IPS-15b (cell line): Measurements from ENCODE around the gene GOLGA1.
A peak's percentile ranks its signal among the peaks of the same experiment; 100 is the strongest.

Experiments used
- H3K27me3 ChIP-seq: one replicate; pipeline ENCODE4 v1.6.1; 2013; ENCODE audit warnings: low read length; ENCODE audit not compliant: control insufficient read depth, insufficient read depth
- H3K36me3 ChIP-seq: one replicate; pipeline ENCODE4 v1.6.1; 2013; ENCODE audit warnings: low read length; ENCODE audit not compliant: control insufficient read depth, insufficient read depth
- H3K4me1 ChIP-seq: one replicate; pipeline ENCODE4 v1.6.1; 2013; ENCODE audit warnings: mild to moderate bottlenecking, low read length; ENCODE audit not compliant: control insufficient read depth, insufficient read depth
- H3K4me3 ChIP-seq: one replicate; pipeline ENCODE4 v1.5.1; 2013; ENCODE audit warnings: low read depth, low read length
- H3K9ac ChIP-seq: one replicate; pipeline ENCODE4 v1.6.1; 2013; ENCODE audit warnings: low read depth, mild to moderate bottlenecking, low read length
- H3K9me3 ChIP-seq: one replicate; pipeline ENCODE4 v1.6.1; 2013; ENCODE audit warnings: mild to moderate bottlenecking, low read length; ENCODE audit not compliant: control insufficient read depth, insufficient read depth

Gene GOLGA1

GRCh38 chr9:124861342-124862229 lies 79.3 kb downstream of the GOLGA1 start, which contains the start of the genes ARPC5L and RPL35:
TSS of gene ARPC5L (plus strand) at chr9:124862130. CDS start at chr9:124869291, 7,161 bp downstream.
TSS of gene RPL35 (minus strand) at chr9:124861957. CDS start at chr9:124861912, 45 bp downstream.
- Histone ChIP-seq H3K9me3 (no peaks in the 10 kb centered on the region), H3K27me3 (no peaks in the 10 kb centered on the region), H3K4me1 (peaks cover 5% of the 10 kb centered on the region), H3K4me3 (peak within 1 kb of the TSS; percentile 99), H3K36me3 (peaks cover 48% of the 10 kb centered on the region), H3K9ac (peak within 1 kb of the TSS; percentile 98)

GRCh38 chr9:124860582-124861341 lies 80.1 kb downstream of the GOLGA1 start:
- Histone ChIP-seq H3K27me3 (no peaks in the 10 kb centered on the region), H3K4me3 (peak overlapping the region; percentile 99), H3K36me3 (peaks cover 52% of the 10 kb centered on the region), H3K9ac (peak overlapping the region; percentile 98), H3K4me1 (peaks cover 5% of the 10 kb centered on the region), H3K9me3 (no peaks in the 10 kb centered on the region)

GRCh38 chr9:124859803-124860581 lies 80.9 kb downstream of the GOLGA1 start:
- H3K4me1 ChIP-seq: peaks cover 5% of the 10 kb centered on the region
- peak overlapping the region; percentile 99 for H3K4me3 ChIP-seq
- no peaks in the 10 kb centered on the region for H3K27me3 ChIP-seq
- H3K9ac ChIP-seq: peak overlapping the region; percentile 0
- no peaks in the 10 kb centered on the region for H3K9me3 ChIP-seq
- peaks cover 52% of the 10 kb centered on the region for H3K36me3 ChIP-seq

GRCh38 chr9:124858330-124859046 lies 82.4 kb downstream of the GOLGA1 start:
- Histone ChIP-seq H3K9me3 (no peaks in the 10 kb centered on the region), H3K9ac (peak overlapping the region; percentile 54), H3K36me3 (peaks cover 52% of the 10 kb centered on the region), H3K4me3 (no peak overlapping the region), H3K27me3 (no peaks in the 10 kb centered on the region), H3K4me1 (peaks cover 5% of the 10 kb centered on the region)

GRCh38 chr9:124857533-124858162 lies 83.2 kb downstream of the GOLGA1 start:
- H3K36me3 ChIP-seq: peaks cover 52% of the 10 kb centered on the region
- no peaks in the 10 kb centered on the region for H3K9me3 ChIP-seq
- H3K4me3 ChIP-seq: no peak overlapping the region
- H3K27me3 ChIP-seq: no peaks in the 10 kb centered on the region
- no peak overlapping the region for H3K9ac ChIP-seq
- H3K4me1 ChIP-seq: peaks cover 5% of the 10 kb centered on the region

- Histone ChIP-seq H3K9ac (peak overlapping the region; percentile 47), H3K4me1 (peaks cover 5% of the 10 kb centered on the region), H3K4me3 (no peak overlapping the region), H3K36me3 (peaks cover 46% of the 10 kb centered on the region), H3K27me3 (no peaks in the 10 kb centered on the region), H3K9me3 (no peaks in the 10 kb centered on the region)
These were observed 84.7 kb downstream of the GOLGA1 start for GRCh38 chr9:124855944-124856765.

GRCh38 chr9:124855566-124855943 lies 85.3 kb downstream of the GOLGA1 start:
- Histone ChIP-seq H3K9ac (no peak overlapping the region), H3K9me3 (no peaks in the 10 kb centered on the region), H3K27me3 (no peaks in the 10 kb centered on the region), H3K4me1 (peaks cover 4% of the 10 kb centered on the region), H3K4me3 (no peak overlapping the region), H3K36me3 (peaks cover 42% of the 10 kb centered on the region)

- Histone ChIP-seq H3K36me3 (peaks cover 35% of the 10 kb centered on the region), H3K4me3 (no peak overlapping the region), H3K27me3 (no peaks in the 10 kb centered on the region), H3K9ac (no peak overlapping the region), H3K9me3 (no peaks in the 10 kb centered on the region), H3K4me1 (no peaks in the 10 kb centered on the region)
These were observed 86.1 kb downstream of the GOLGA1 start for GRCh38 chr9:124854822-124855221.

GRCh38 chr9:124854161-124854560 lies 86.7 kb downstream of the GOLGA1 start:
- Histone ChIP-seq H3K9ac (no peak overlapping the region), H3K9me3 (no peaks in the 10 kb centered on the region), H3K4me1 (no peaks in the 10 kb centered on the region), H3K36me3 (peaks cover 28% of the 10 kb centered on the region), H3K27me3 (no peaks in the 10 kb centered on the region), H3K4me3 (no peak overlapping the region)

- H3K9me3 ChIP-seq: no peaks in the 10 kb centered on the region
- no peak overlapping the region for H3K9ac ChIP-seq
- no peaks in the 10 kb centered on the region for H3K27me3 ChIP-seq
- H3K36me3 ChIP-seq: peaks cover 23% of the 10 kb centered on the region
- H3K4me3 ChIP-seq: peak overlapping the region; percentile 67
- H3K4me1 ChIP-seq: no peaks in the 10 kb centered on the region
These were observed 87.2 kb downstream of the GOLGA1 start for GRCh38 chr9:124853605-124854143.
